ACC112 (cell line): ENCODE results near the gene WASF1.
A peak's percentile ranks its signal among the peaks of the same experiment; 100 is the strongest.
"Not testable (repeated sequence)": the region's sequence is repeated elsewhere in the genome, so short reads cannot be mapped to it uniquely, and the experiment has no call there.

Experiments
- H2AFZ ChIP-seq: fragments of 200-600 bp; sonication (generic); one replicate; pipeline ENCODE4 v1.6.0; 2017; ENCODE audit warnings: antibody characterized with exemption, low read length; ENCODE audit not compliant: unreplicated experiment
- H3K27ac ChIP-seq: fragments of 200-600 bp; sonication (generic); 2 replicates; pipeline ENCODE4 v1.5.1; 2014; ENCODE audit warnings: low read depth, mild to moderate bottlenecking, antibody characterized with exemption, low read length, moderate library complexity
- H3K27me3 ChIP-seq: fragments of 200-600 bp; sonication (generic); 2 replicates; pipeline ENCODE4 v1.6.1; 2014; ENCODE audit warnings: mild to moderate bottlenecking, antibody characterized with exemption, low read length, moderate library complexity, mixed read lengths; ENCODE audit not compliant: insufficient read depth
- H3K36me3 ChIP-seq: fragments of 200-600 bp; sonication (generic); 2 replicates; pipeline ENCODE4 v1.6.1; 2016; ENCODE audit warnings: mild to moderate bottlenecking, antibody characterized with exemption, low read length, moderate library complexity, mixed read lengths; ENCODE audit not compliant: insufficient read depth
- H3K4me1 ChIP-seq: fragments of 200-600 bp; sonication (generic); one replicate; pipeline ENCODE4 v1.6.1; 2016; ENCODE audit warnings: low read length, mixed read lengths; ENCODE audit not compliant: insufficient read depth, unreplicated experiment, control insufficient read depth
- H3K4me3 ChIP-seq: fragments of 200-600 bp; sonication (generic); 2 replicates; pipeline ENCODE4 v1.5.1; 2014; ENCODE audit warnings: mild to moderate bottlenecking, low read depth, low read length
- H3K79me2 ChIP-seq: fragments of 200-600 bp; sonication (generic); one replicate; pipeline ENCODE4 v1.6.0; 2016; ENCODE audit warnings: low read length; ENCODE audit not compliant: control insufficient read depth, unreplicated experiment, insufficient read depth

Gene WASF1

GRCh38 chr6:110121655-110122054 lies 57.8 kb downstream of the WASF1 start:
- H3K4me3 ChIP-seq, H2AFZ ChIP-seq, H3K27me3 ChIP-seq, H3K27ac ChIP-seq, H3K36me3 ChIP-seq, H3K79me2 ChIP-seq, H3K4me1 ChIP-seq: not testable (repeated sequence)

GRCh38 chr6:110116258-110116657 lies 63.2 kb downstream of the WASF1 start:
- H3K4me1 ChIP-seq = no peaks in the 10 kb centered on the region
- H3K36me3 ChIP-seq = no peaks in the 10 kb centered on the region
- no peaks in the 10 kb centered on the region for H3K27me3 ChIP-seq
- H3K4me3 ChIP-seq = no peak overlapping the region
- no peaks in the 10 kb centered on the region for H3K79me2 ChIP-seq
- H3K27ac ChIP-seq = no peak overlapping the region
- H2AFZ ChIP-seq = no peak overlapping the region

- H3K4me3 ChIP-seq = no peak overlapping the region
- H3K27ac ChIP-seq = no peak overlapping the region
Measured at GRCh38 chr6:110114004-110114403, 65.5 kb downstream of the WASF1 start.

GRCh38 chr6:110105296-110105695 lies 74.2 kb downstream of the WASF1 start:
- peaks cover 9% of the 10 kb centered on the region; the same call in 1 of the 2 replicates for H3K36me3 ChIP-seq
- H3K4me1 ChIP-seq = no peaks in the 10 kb centered on the region
- no peak overlapping the region for H2AFZ ChIP-seq
- no peaks in the 10 kb centered on the region for H3K79me2 ChIP-seq
- H3K4me3 ChIP-seq = no peak overlapping the region
- H3K27ac ChIP-seq = no peak overlapping the region
- no peaks in the 10 kb centered on the region for H3K27me3 ChIP-seq

More at GRCh38 chr6:110114004-110114403, 65.5 kb downstream of the WASF1 start:
- H3K4me1 ChIP-seq = no peaks in the 10 kb centered on the region
- H3K36me3 ChIP-seq = no peaks in the 10 kb centered on the region
- H3K79me2 ChIP-seq = no peaks in the 10 kb centered on the region
- H2AFZ ChIP-seq = no peak overlapping the region
- no peaks in the 10 kb centered on the region for H3K27me3 ChIP-seq

- no peak overlapping the region for H3K27ac ChIP-seq
- H3K36me3 ChIP-seq = peaks cover 9% of the 10 kb centered on the region; the same call in 1 of the 2 replicates
- no peaks in the 10 kb centered on the region for H3K79me2 ChIP-seq
- no peaks in the 10 kb centered on the region for H3K27me3 ChIP-seq
- no peaks in the 10 kb centered on the region for H3K4me1 ChIP-seq
- no peak overlapping the region for H3K4me3 ChIP-seq
- no peak overlapping the region for H2AFZ ChIP-seq
Measured at GRCh38 chr6:110103260-110103659, 76.2 kb downstream of the WASF1 start.

- H3K36me3 ChIP-seq = peaks cover 9% of the 10 kb centered on the region; the same call in 1 of the 2 replicates
Measured at GRCh38 chr6:110102411-110102810, 77.1 kb downstream of the WASF1 start.

GRCh38 chr6:110101885-110102284 lies 77.6 kb downstream of the WASF1 start:
- Histone ChIP-seq H3K36me3 (peaks cover 9% of the 10 kb centered on the region; the same call in 1 of the 2 replicates), H2AFZ (no peak overlapping the region), H3K4me1 (peaks cover 8% of the 10 kb centered on the region), H3K4me3 (no peak overlapping the region), H3K27ac (no peak overlapping the region), H3K79me2 (no peaks in the 10 kb centered on the region), H3K27me3 (no peaks in the 10 kb centered on the region)

More at GRCh38 chr6:110102411-110102810, 77.1 kb downstream of the WASF1 start:
- no peaks in the 10 kb centered on the region for H3K79me2 ChIP-seq
- peaks cover 4% of the 10 kb centered on the region for H3K4me1 ChIP-seq
- H3K27me3 ChIP-seq = no peaks in the 10 kb centered on the region
- H2AFZ ChIP-seq = no peak overlapping the region
- H3K4me3 ChIP-seq = no peak overlapping the region
- H3K27ac ChIP-seq = no peak overlapping the region

- H3K4me1 ChIP-seq = peaks cover 18% of the 10 kb centered on the region
Measured at GRCh38 chr6:110098511-110099116, 80.9 kb downstream of the WASF1 start.

GRCh38 chr6:110097443-110097842 lies 82.0 kb downstream of the WASF1 start:
- H3K4me3 ChIP-seq = peak overlapping the region; percentile 21; the same call in 1 of the 2 replicates

More at GRCh38 chr6:110098511-110099116, 80.9 kb downstream of the WASF1 start:
- H3K79me2 ChIP-seq = no peaks in the 10 kb centered on the region
- H3K36me3 ChIP-seq = 0 out of 2 replicates have a peak, but pooled peaks cover 4% of the 10 kb centered on the region
- no peak overlapping the region for H2AFZ ChIP-seq
- no peaks in the 10 kb centered on the region for H3K27me3 ChIP-seq
- no peak overlapping the region for H3K27ac ChIP-seq
- no peak overlapping the region for H3K4me3 ChIP-seq

GRCh38 chr6:110095935-110096334 lies 83.5 kb downstream of the WASF1 start:
- Histone ChIP-seq H2AFZ (no peak overlapping the region), H3K27me3 (no peaks in the 10 kb centered on the region), H3K4me1 (peaks cover 18% of the 10 kb centered on the region), H3K79me2 (no peaks in the 10 kb centered on the region), H3K4me3 (no peak overlapping the region), H3K36me3 (no peaks in the 10 kb centered on the region), H3K27ac (peak overlapping the region; percentile 83)

More at GRCh38 chr6:110097443-110097842, 82.0 kb downstream of the WASF1 start:
- Histone ChIP-seq H3K36me3 (no peaks in the 10 kb centered on the region), H3K27ac (peak overlapping the region; percentile 83), H3K4me1 (peaks cover 18% of the 10 kb centered on the region), H3K27me3 (no peaks in the 10 kb centered on the region), H3K79me2 (no peaks in the 10 kb centered on the region), H2AFZ (peak overlapping the region; percentile 69)

GRCh38 chr6:110095101-110095500 lies 84.4 kb downstream of the WASF1 start:
- Histone ChIP-seq H3K79me2 (no peaks in the 10 kb centered on the region), H3K4me3 (no peak overlapping the region), H3K27me3 (no peaks in the 10 kb centered on the region), H3K36me3 (no peaks in the 10 kb centered on the region), H3K4me1 (peaks cover 18% of the 10 kb centered on the region), H2AFZ (no peak overlapping the region), H3K27ac (no peak overlapping the region)
